HG03159 (cell line): ENCODE data around the gene RABGEF1.
"Not testable (repeated sequence)": the region's sequence is repeated elsewhere in the genome, so short reads cannot be mapped to it uniquely, and the experiment has no call there.

Experiments used
- ATAC-seq: cut with Tn5 transposase; IDR thresholded peaks from one replicate; pipeline ENCODE4 v1.9.1; 2021; ENCODE audit warnings: mild to moderate bottlenecking, moderate library complexity; ENCODE audit not compliant: unreplicated experiment

Gene RABGEF1

DNA sequence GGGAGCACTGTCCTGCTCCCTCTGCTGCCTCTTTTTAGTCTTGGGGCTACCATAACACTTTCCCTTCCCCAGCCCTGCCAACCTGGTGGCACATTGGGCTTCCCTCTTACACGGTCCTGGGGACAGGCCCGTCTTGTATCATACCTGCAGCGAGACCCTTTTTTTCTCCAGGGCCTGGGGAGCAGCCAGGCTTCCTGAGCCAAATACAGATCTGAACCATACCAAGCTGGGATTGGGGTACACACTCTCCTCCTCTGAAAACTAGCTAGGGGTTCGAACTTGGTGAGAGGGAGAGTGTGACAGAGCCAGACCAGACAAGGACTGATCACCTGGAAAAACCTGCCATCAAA is 105.5 kb downstream of the RABGEF1 start:
- not testable (repeated sequence) for ATAC-seq

DNA sequence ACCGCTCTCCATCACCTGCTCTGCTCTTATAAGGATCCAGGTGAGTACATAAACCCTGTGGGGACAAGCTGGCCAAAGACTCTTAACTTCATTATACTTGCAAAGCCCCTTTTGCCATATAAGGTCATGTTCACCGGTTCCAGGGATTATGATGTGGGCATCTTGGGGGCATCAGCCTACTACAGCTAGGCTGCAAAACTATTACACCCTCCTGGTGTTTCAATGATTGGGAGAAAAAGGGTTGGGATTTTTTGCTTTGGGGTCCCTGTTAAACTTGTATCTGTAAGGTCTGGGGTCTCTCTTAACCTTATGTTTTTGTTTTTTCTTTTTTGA is 107.0 kb downstream of the RABGEF1 start:
- not testable (repeated sequence) for ATAC-seq

GRCh38 chr7:66847879-66848790 is 107.6 kb downstream of the RABGEF1 start:
- no peak for ATAC-seq

DNA sequence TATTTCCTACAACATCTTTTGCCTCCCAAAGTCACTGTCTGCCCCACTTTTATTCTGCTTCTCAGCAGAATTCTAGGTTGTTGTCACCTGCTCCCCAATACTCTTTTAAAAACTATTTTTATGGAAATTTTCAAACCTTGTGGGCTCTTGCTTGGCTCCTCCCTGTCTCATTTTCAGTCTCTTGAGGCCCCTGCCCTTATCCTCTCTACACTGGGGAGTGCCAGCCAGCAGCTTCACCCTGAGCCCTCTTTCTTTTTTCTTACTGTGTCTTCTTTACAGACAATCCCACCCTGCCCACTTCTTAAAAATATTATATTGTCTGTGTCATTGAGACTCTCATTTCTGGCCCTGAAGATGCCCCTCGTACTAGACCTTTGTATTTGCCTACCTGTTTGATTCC is 118.8 kb downstream of the RABGEF1 start:
- no peak for ATAC-seq

GRCh38 chr7:66859794-66860645 is 119.5 kb downstream of the RABGEF1 start:
- no peak for ATAC-seq

DNA sequence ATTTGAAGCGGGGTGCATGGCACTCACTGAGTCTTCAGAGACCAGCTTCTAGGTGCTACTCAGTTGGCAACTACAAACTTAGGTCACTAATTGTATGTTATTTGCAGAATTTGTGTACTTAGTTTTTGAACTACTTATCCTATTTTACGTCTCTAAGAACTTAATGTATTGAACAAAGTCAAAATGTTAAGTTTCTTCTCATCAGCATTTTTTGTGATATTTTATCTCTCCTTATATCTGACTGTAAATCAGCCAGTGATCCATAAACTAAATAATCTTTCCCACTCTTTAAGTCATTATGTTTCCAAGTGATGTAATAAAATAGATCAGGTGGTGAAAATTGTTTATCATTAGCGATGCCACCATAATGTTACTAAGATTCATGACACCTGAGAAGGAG is 120.2 kb downstream of the RABGEF1 start:
- ATAC-seq: no peak
